Hematopoietic multipotent progenitor cell treated with erythropoietin and hydrocortisone succinate and interleukin-3 and kit ligand, for 15 days (in vitro differentiated cells): ENCODE data around the gene ZC3H7B.
"Not testable (repeated sequence)": the region's sequence is repeated elsewhere in the genome, so short reads cannot be mapped to it uniquely, and the experiment has no call there.

Source experiments
- DNase-seq: peaks from one replicate; pipeline ENCODE4 v3.0.0-alpha.2; 2015; ENCODE audit warnings: low spot score

Gene ZC3H7B

GRCh38 chr22:41301085-41302020, at the start of gene ZC3H7B:
Gene ZC3H7B (plus strand): TSS chr22:41301525. CDS start chr22:41320661, 19,136 bp downstream.
- peak; percentile 83 for DNase-seq

- no peak for DNase-seq
These were observed 49.0 kb upstream of the ZC3H7B start for GRCh38 chr22:41252365-41252764.

DNA sequence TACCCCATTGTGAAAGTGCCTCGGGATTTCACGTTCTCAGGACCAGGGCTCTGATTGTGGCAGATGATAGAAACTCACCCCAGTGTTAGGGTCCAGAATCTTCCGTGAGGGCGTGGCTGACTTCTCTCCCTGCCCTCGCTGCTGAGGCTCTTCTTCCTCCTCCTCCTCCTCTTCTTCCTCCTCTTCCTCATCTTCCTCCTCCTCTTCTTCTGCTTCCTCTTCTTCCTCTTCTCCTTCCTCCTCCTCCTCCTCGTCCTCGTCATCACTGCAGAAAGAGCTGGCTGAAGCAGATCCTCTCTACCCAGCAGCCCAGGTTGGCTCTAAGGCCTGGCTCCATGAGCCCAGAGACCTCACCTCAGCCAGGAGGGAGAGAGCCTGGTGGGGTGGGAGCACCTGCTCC, 47.1 kb upstream of the ZC3H7B start:
- DNase-seq, result no peak

DNA sequence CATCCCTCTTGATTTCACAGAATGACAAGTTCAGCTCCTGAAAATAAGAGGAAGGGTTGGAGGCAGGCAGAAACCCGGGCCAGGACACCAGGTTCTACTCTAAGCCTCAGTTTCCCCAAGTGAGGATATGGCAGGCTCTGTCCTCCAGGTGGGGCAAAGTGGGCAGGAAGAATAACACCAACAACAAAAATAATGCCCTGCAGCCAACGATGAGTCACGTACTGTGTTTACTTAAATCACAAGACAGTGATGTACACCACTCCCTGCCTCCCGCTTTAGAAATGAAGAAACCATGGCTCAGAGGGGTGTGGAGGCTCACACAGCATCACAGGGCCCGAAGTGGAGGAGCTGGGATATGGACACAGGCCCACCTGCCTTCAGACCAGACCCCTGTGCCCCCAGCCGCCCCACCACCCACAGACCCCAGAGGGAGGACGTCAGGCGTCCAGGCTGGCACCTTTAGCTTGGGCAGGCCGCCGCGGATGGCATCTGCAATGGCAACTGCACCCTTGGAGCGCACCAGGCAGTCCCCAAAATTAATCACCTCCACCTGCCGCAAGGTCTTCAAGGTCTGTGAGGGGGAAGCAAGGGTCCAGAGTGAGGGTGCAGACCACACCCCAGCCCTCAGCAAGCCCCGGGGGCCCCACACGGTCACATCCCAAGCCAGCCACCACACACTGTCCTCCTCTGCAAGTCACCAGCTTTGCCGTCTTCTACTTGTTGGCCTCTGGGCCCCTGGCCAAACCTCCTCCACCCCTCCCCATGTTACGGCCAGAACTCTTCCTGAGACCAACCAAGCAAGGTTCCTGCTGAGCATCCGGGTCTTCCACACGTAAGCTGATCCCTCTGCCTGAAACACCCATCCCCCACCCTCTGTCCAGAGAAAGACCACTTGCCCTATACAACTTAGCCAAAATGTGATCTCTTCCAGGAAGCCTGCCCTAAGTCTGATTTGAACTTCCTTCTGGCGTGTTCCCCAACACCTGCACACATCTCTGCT, 44.8 kb upstream of the ZC3H7B start:
- DNase-seq, result no peak

- DNase-seq, result no peak
These were observed 43.6 kb upstream of the ZC3H7B start for GRCh38 chr22:41257696-41258095.

DNA sequence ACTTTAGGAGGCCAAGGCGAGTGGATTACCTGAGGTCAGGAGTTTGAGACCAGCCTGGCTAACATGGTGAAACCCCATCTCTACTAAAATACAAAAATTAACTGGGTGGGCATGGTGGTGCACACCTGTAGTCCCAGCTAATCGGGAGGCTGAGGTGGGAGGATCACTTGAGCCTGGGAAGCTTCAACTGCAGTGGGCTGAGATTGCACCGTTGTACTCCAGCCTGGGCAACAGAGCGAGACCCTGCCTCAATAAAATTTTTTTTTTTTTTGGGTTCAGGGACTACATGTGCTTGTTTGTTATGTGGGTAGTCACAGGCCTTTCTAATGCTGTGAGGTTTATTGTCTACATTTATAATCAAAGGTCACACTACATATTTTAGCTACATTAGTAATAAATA, 41.6 kb upstream of the ZC3H7B start:
- not testable (repeated sequence) for DNase-seq

- DNase-seq, result no peak
These were observed 40.5 kb upstream of the ZC3H7B start for GRCh38 chr22:41260871-41261270.

DNA sequence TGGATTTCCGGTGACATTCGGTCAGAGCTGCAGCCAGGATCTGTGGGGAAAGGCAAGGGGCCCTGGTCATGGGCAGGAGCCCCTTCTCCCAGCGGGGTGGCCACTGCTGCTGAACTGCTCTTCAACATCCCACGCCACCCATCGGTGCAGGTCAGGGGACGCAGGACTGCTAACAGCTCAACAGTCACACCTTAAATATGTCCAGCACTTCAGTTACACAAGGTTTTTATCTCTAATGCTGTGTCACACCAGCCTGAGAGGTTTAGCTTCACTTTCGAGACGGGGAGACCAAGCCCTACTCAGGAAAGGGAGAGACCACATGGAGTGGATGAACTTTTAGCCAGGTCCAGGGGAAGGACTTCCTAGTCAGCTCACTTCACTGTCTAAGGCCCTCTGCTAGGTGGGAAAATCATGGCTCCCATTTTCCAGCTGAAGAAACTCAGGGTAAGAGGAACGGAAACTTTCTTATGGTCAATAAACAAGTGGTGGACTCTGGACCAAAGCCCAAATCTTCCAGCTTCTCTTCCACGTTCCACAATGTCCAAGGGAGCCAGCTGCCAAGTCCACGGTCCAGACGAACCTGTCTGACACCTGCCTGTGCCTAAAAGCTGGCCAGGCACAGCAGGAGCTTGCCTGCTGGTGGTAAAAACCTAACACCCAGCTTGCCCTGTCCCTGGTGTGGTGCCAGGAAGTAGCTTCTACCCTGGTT, 39.6 kb upstream of the ZC3H7B start:
- no peak for DNase-seq

DNA sequence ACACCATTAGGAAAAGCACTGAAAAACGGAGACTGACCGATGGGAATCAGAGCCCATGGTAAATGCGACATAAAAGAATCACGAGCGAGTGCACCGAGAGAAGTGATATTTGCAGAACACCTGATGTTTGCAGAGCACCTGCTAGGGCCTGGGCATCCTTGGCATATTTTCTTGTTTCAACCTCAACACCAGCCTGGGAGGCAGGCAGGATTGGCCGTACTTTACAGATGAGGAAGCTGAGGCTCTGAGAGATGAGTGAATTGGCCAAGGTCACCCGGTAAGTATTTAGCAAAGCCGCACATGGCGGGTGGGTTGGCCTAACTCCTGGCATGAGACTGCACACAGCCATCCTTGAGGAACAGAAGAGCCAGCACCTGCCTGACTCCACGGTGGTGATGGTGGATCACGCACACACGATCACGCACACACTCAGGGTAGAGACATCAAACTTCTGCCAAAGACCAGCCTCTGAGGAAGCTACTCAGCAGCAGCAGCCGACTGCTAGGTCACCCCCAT, 39.0 kb upstream of the ZC3H7B start:
- DNase-seq, result no peak

- no peak for DNase-seq
These were observed 37.6 kb upstream of the ZC3H7B start for GRCh38 chr22:41263704-41264103.

DNA sequence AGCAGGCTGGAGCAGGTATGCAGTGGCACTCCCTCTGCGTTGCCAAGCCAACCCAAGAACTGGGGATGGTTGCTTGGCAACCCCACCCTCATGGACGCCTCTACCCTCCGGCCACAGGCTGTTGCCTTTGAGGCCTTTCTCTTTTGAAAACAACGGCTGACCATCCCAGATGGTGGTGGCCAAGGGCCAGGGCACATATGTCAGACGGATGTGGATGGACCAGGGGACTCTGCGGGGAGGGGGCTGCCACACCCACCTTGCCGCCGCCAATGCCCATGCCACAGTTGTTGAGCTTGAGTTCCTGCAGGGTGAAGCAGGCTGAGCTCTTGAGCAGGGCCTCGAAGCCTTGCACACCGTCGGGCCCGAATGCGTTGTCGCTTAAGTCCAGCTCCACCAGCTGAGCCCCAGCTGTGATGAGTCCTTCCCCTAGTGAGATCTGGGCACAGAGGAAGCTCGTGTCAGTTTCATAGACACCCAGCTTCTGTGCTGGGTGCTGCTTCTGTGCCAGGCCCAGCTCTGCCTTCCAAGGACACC, 36.9 kb upstream of the ZC3H7B start:
- no peak for DNase-seq

DNA sequence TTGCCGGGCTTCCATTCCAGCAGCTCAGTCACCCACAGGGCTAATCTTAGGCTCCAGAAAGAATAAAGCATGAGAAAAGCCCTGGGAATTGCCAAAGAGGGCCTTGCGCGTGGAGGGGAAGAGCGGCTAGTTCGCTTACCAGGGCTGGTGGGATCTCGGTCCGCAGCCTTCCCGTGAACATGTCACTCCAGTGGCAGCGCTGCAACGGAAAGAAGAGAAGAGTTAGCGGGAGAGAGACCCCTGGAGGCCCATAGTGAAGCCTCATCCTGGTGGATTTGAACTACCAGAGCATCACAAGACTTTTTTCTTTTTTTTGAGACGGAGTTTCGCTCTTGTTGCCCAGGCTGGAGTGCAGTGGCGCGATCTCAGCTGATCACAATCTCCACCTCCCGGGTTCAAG, 33.4 kb upstream of the ZC3H7B start:
- DNase-seq, result no peak

DNA sequence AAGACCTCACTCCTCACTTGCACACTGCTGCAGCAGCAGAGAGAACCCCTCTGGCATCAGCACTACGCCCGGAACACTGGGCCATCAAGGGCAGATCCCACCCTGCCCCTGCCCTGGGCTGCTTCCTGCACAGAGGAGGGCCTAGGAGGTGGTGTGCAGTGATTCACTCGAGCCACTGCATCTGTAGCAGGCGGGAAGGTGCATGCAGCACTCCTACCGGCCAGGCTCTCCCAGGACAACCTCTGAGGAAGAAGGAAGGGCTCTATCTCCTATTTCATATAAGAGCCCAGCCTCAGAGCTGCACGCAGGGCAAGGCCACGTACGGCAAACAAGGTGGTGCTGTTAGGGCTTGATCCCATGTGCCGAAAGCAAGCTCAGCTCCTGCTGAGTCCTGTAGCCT, 29.5 kb upstream of the ZC3H7B start:
- DNase-seq, result no peak

- no peak for DNase-seq
These were observed 28.2 kb upstream of the ZC3H7B start for GRCh38 chr22:41273128-41273527.

- DNase-seq, result no peak
These were observed 26.5 kb upstream of the ZC3H7B start for GRCh38 chr22:41274856-41275255.

- DNase-seq, result no peak
These were observed 21.3 kb upstream of the ZC3H7B start for GRCh38 chr22:41280065-41280464.

- DNase-seq, result no peak
These were observed 20.5 kb upstream of the ZC3H7B start for GRCh38 chr22:41280854-41281253.

- no peak for DNase-seq
These were observed 16.9 kb upstream of the ZC3H7B start for GRCh38 chr22:41284465-41284864.

GRCh38 chr22:41285441-41285819, 15.9 kb upstream of the ZC3H7B start:
- peak; percentile 77 for DNase-seq

GRCh38 chr22:41285820-41286638, 15.3 kb upstream of the ZC3H7B start, which contains the start of gene RANGAP1:
Gene RANGAP1 (minus strand): TSS chr22:41286187. CDS start chr22:41281044, 5,143 bp downstream.
- peak; percentile 98 for DNase-seq
